Stomach (tissue), 9 donors: ENCODE data around the gene KIF18A. TPM values are rescaled to one million over a fixed set of nuclear protein-coding genes. Genes with fewer than 3 reads are reported as not detected.
A peak's percentile ranks its signal among the peaks of the same experiment; 100 is the strongest.

Experiments used
- DNase-seq, 2 donors: peaks; one replicate each; pipeline versions ENCODE4 v3.0.0 to v3.0.0-alpha.2; 2013 to 2019
- H3K27ac ChIP-seq, 5 donors: fragments of 200-600 bp in 4 of 5; sonication (generic) in 4 of 5; one replicate each; pipeline ENCODE4 v1.5.1; 2013 to 2019; ENCODE audit warnings: mild to moderate bottlenecking in 1 of 5, moderate library complexity in 1 of 5
- H3K27me3 ChIP-seq, 3 donors: fragments of 200-600 bp; sonication (generic); one replicate each; pipeline ENCODE4 v1.5.1; 2017 to 2019; ENCODE audit warnings: mixed run types in 1 of 3
- H3K36me3 ChIP-seq, 4 donors: fragments of 200-600 bp; sonication (generic); 1 replicate in 3 of 4; 2 replicates in 1 of 4; pipeline ENCODE4 v1.5.1; 2016 to 2019
- H3K4me1 ChIP-seq, 4 donors: fragments of 200-600 bp; sonication (generic); one replicate each; pipeline ENCODE4 v1.5.1; 2016 to 2019
- H3K4me3 ChIP-seq, 4 donors: fragments of 200-600 bp; sonication (generic) in 3 of 4; one replicate each; pipeline ENCODE4 v1.5.1; 2016 to 2019; ENCODE audit warnings: mild to moderate bottlenecking in 1 of 4
- H3K9me3 ChIP-seq, 4 donors: fragments of 200-600 bp; sonication (generic); one replicate each; pipeline ENCODE4 v1.5.1; 2016 to 2019
- CTCF ChIP-seq, 7 experiments: fragments of 450-650 bp in 4 of 7; fragments of 200-600 bp in 3 of 7; sonication (generic) in 3 of 7; IDR thresholded peaks; one replicate each; pipeline ENCODE4 v1.5.1; 2016 to 2019; ENCODE audit warnings: antibody characterized with exemption in 7 of 7, control low read depth in 2 of 7, mild to moderate bottlenecking in 1 of 7
- EP300 ChIP-seq: sonication (generic); formaldehyde crosslinking; IDR thresholded peaks from one replicate; pipeline ENCODE4 v1.6.1; 2017; ENCODE audit warnings: antibody characterized with exemption
- POLR2A ChIP-seq, 4 donors: fragments of 450-650 bp; IDR thresholded peaks; one replicate each; pipeline ENCODE4 v1.6.1; 2016; ENCODE audit warnings: antibody characterized with exemption in 4 of 4, control low read depth in 2 of 4, mild to moderate bottlenecking in 1 of 4, moderate library complexity in 1 of 4
- POLR2AphosphoS5 ChIP-seq, 3 donors: sonication (generic); formaldehyde crosslinking; IDR thresholded peaks; one replicate each; pipeline ENCODE4 v1.6.1; 2016; ENCODE audit warnings: antibody characterized with exemption in 3 of 3
- WGBS, 5 donors: extraction: QIAGEN DNeasy Blood & Tissue Kit in 3 of 5; methylation state at CpG; one replicate each; pipeline versions ENCODE4 v1.1.5 to v1.1.7; 2013 to 2018; 5-methylcytosine and 5-hydroxymethylcytosine counted together
- intact Hi-C: fragments of 100-400 bp; cut with DNase I; formaldehyde crosslinking; loops from one replicate; pipeline ENCODE4 v1.15.1; 2023; ENCODE audit warnings: low total_unique reads
- polyA plus RNA-seq, 3 donors: library from polyadenylated mRNA; stranded (reverse); fragments of 200-250 nt; gene quantifications; one replicate each; pipeline ENCODE4 v1.2.3, GENCODE V29; 2013
- total RNA-seq, 5 donors: library from RNA; depleted of rRNA; stranded (reverse); fragments of >200 nt; gene quantifications; one replicate each; pipeline versions ENCODE4 v1.1.0 to v1.2.3, GENCODE V29; 2014 to 2016
- donor health status: healthy with polysubstance abuse.
- donor health status: Bipolar disorder and iron deficiency.
- donor health status: healthy.

Gene KIF18A
- total and polyA plus RNA-seq, 8 donors, result 0.29 to 3.7 (median 1.1) TPM

- Histone ChIP-seq H3K27ac (no peak overlapping the region), H3K36me3 (peaks cover 0 to 26% (median 22%) of the 10 kb centered on the region in 4 donors), H3K4me3 (no peak overlapping the region), H3K4me1 (peaks cover 8 to 32% (median 25%) of the 10 kb centered on the region in 4 donors), H3K27me3 (no peaks in the 10 kb centered on the region), H3K9me3 (no peaks in the 10 kb centered on the region)
- 94 to 99% (median 97%) methylated on average over 4 of the region's 4 CpGs for WGBS, 5 donors
- TF ChIP-seq CTCF (IDR thresholded peaks at IDR 0.05) (no peak), POLR2AphosphoS5 (IDR thresholded peaks at IDR 0.05) (no peak), EP300 (no peak), POLR2A (IDR thresholded peaks at IDR 0.05) (no peak)
- no peak for DNase-seq
- intact Hi-C loops, result no loop called here
These were observed 6.2 kb upstream of the KIF18A start for GRCh38 chr11:28114116-28114515.

GRCh38 chr11:28110821-28111200, 2.9 kb upstream of the KIF18A start:
- peak overlapping the region in 4 of 5 donors; percentile 80 to 91 (median 87) for H3K27ac ChIP-seq
- peaks cover 14 to 52% (median 43%) of the 10 kb centered on the region in 4 donors for H3K4me1 ChIP-seq
- no peaks in the 10 kb centered on the region for H3K9me3 ChIP-seq
- DNase-seq, result peak in 1 of 2 donors; percentile 50
- intact Hi-C loops, result no loop called here
- peaks cover 0 to 23% (median 18%) of the 10 kb centered on the region in 4 donors for H3K36me3 ChIP-seq
- TF ChIP-seq POLR2A (IDR thresholded peaks at IDR 0.05) (no peak), EP300 (no peak), POLR2AphosphoS5 (IDR thresholded peaks at IDR 0.05) (no peak), CTCF (IDR thresholded peaks at IDR 0.05) (no peak)
- H3K27me3 ChIP-seq, result no peaks in the 10 kb centered on the region
- H3K4me3 ChIP-seq, result peak overlapping the region; percentile 62 to 65 (median 64)

- Histone ChIP-seq H3K4me1 (peaks cover 14 to 52% (median 43%) of the 10 kb centered on the region in 4 donors), H3K27ac (peak overlapping the region; percentile 76 to 91 (median 87)), H3K27me3 (no peaks in the 10 kb centered on the region), H3K9me3 (no peaks in the 10 kb centered on the region), H3K36me3 (peaks cover 0 to 18% (median 14%) of the 10 kb centered on the region in 4 donors), H3K4me3 (peak overlapping the region; percentile 62 to 65 (median 64))
- DNase-seq, result peak; percentile 77 to 89
- intact Hi-C loops, result no loop called here
- TF ChIP-seq EP300 (no peak), POLR2AphosphoS5 (IDR thresholded peaks at IDR 0.05) (peak; percentile 43 to 78 (median 74))
- 0 to 1% (median 0%) methylated on average over 30 to 31 of the region's 31 CpGs for WGBS, 5 donors
These were observed 2.3 kb upstream of the KIF18A start for GRCh38 chr11:28110108-28110820.

- TF ChIP-seq POLR2A (IDR thresholded peaks at IDR 0.05) (no peak), CTCF (IDR thresholded peaks at IDR 0.05) (no peak), POLR2AphosphoS5 (IDR thresholded peaks at IDR 0.05) (no peak), EP300 (no peak)
- intact Hi-C loops, result no loop called here
- no peaks in the 10 kb centered on the region for H3K9me3 ChIP-seq
- H3K4me1 ChIP-seq, result peaks cover 14 to 52% (median 43%) of the 10 kb centered on the region in 4 donors
- no peaks in the 10 kb centered on the region for H3K27me3 ChIP-seq
- peak overlapping the region; percentile 55 to 65 (median 62) for H3K4me3 ChIP-seq
- no peak for DNase-seq
- WGBS, 5 donors, result 61 to 68% (median 63%) methylated on average over 3 of the region's 3 CpGs
- peaks cover 0 to 5% (median 3%) of the 10 kb centered on the region in 4 donors for H3K36me3 ChIP-seq
- H3K27ac ChIP-seq, result peak overlapping the region in 4 of 5 donors; percentile 83 to 91 (median 88)
These were observed 1.0 kb upstream of the KIF18A start for GRCh38 chr11:28108958-28109357.
